Cerebellar cortex (tissue), 1 donor: ENCODE results near the gene TMEM63B.
"Not testable (repeated sequence)": the region's sequence is repeated elsewhere in the genome, so short reads cannot be mapped to it uniquely, and the experiment has no call there.

Source experiments
- DNase-seq: peaks from one replicate; pipeline ENCODE4 v3.0.0-alpha.2; 2015; ENCODE audit warnings: low spot score

The TMEM63B gene

DNA sequence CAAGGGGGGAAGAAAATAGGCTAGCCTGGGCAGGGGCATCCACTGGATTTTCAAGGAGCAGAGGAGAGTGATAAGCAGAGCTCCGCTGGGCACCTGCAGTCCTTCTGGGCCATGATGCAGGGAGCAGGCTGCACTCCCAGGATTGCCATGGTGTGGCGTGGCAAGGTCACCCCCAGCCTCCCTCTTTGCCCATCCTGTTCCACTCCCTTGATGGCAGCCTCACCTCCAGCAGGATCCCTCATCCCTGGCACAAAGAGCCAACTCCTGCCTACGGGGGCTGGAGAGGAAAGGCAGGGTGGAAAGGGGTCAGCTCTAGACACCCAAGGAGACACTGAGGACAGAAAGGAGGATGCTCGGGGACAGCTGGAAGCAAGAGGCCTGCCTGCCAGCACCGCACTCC, 67.0 kb downstream of the TMEM63B start:
- no peak for DNase-seq

DNA sequence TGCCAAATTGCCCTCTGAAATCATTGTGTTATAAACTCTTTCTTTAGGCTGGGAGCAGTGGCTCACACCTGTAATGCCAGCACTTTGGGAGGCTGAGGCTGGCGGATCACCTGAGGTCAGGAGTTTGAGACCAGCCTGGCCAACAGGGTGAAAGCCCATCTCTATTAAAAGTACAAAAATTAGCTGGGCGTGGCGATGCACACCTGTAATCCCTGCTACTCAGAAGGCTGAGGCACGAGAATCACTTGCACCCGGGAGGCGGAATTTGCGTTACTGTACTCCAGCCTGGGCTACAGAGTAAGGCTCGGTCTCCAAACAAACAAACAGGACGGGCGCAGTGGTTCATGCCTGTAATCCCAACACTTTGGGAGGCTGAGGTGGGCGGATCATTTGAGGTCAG, 69.0 kb downstream of the TMEM63B start:
- not testable (repeated sequence) for DNase-seq

DNA sequence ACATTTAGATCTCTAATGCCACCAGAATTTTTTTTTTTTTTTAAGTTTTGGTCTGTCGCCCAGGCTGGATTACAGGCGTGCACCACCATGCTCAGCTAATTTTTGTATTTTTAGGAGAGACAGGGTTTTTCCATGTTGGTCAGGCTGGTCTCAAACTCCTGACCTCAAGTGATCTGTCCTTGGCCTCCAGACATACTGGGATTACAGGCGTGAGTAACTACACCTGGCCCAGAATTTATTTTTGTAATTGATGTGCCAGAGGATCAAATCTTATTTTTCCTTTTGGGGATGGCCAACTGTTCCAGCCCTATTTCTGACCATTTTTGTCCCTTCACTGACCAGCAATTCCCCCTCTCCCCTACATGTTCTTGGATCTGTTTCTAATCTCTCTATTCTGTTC, 71.3 kb downstream of the TMEM63B start:
- DNase-seq = no peak

DNA sequence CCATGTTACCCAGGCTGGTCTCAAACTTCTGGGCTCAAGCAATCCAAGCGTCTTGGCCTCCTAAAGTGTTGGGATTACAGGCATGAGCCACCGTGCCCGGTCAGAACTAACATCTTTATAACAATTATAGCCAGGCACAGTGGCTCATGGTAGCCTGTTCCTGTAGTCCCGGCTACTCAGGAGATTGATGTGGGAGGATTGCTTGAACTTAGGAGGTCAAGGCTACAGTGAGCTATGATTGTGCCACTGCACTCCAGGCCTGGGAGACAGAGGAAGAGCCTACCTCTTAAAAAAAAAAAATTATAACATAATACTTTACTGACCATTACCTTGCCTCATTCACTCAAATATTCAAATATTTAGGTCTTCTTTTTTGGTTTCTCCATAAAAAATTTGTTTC, 72.5 kb downstream of the TMEM63B start:
- DNase-seq = no peak

DNA sequence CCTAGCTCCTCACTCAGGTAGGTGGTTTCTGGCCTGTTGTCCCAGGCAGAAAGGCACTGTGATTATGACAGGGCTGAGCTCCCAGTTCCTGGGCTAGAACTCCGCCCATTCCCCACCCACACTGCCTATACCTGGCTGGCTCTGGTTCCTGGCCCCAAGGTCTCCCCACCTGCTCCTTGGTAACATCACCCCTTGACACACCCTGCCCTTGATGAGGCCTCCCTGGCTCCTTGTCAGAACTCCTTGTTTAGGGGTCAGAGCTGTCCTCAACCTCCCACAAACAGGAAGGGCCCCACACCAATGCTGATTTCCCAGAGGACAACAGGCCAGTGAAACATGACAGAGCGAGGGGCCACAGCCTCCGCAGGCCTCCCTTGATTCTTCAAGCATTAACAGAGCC, 73.8 kb downstream of the TMEM63B start:
- no peak for DNase-seq

DNA sequence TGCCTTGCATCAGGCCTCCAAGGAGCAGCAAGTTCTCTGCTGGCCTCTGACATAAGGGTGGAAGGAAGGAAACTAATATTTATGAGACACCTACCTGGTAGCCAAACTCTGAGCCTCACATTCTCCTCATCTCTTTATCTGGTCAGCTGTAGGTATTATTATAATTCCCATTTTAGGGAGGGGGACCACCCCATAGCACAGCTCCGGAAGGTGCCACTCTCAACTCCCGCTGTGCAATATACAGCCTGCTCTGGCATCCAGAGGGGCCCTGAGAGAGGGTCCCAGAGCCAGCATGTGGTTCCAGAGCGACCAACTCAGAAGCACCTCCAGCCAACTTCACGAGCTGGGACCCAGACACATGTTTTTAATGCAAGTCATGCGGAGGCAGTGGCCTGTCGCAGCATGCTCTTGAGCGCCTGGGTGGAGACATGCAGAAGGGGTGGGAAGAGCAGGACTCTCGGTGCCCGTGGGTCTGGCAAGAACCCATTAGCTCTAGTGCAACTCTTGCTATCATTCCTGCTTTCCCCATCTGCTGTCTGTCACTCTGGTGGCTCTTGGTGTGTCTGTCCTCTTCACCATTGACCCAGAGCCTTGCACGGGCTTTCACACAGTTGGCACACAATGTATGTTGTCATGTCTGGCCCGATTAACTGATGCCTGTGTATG, 74.4 kb downstream of the TMEM63B start:
- no peak for DNase-seq

DNA sequence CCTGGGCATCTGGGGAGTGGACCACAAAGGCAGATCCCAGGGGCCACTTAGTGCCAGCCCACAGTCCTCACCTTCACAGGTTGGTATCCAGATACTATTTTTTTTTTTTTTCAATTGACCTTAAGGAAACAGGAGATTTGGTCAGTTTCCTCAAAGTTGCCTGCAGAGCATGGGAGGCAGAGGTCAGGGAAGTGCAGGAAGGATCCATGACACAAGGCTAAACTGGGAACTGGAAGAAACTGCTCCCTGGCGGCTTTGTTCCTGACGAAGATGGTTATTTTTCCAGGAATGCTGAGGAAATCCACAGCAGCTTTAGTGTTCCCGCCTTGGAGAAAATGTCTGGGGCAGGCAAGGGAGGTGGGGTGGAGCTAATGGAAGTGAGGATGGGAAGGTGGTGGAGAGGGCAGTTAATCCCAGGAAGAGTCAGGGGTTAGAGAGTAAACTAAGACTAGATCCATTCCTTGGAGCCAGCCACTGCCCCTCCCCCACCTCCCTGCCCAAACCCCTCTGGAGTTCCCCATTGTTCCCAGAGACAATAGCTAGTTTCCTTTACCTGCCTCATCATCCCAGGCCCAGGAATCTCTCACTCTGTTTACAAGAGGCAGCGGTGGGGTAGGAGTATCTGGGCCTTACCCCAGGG, 75.1 kb downstream of the TMEM63B start:
- no peak for DNase-seq

DNA sequence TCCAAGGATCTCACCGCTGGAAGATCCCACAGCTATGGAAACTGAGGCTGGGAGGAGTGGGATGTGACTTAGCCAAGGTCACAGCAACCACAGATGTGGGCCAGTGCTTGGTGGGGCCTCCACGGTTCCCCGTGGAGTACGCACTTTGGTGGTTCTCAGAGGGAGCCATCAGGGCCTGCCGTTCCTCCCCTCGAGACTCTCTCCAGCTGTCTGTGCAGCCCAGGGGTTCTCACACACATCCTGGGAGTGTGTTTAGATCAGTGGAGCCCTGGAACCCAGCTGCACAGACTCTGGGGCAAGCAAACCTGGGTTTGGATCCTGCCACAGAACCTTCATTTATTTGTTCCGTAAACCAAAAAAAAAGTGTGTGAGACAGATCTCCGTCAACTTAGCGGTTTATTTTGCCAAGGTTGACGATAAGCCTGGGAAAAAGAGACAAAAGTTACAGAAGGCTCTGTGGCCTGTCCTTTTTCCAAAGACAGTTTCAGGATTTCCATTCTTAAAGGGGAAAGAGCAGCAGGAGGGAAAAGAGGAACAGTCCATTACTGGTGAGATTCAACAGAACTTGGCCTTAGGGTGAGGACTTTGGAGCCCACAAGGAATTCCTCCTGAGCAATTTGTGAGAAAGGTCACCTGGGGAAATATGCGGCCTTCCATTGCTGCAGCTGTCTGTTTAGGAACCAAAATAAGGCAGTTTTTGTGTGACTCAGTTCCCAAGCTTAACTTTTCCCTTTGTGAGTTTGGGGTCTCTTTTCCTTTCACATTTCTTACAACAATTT, 75.8 kb downstream of the TMEM63B start:
- DNase-seq = no peak

DNA sequence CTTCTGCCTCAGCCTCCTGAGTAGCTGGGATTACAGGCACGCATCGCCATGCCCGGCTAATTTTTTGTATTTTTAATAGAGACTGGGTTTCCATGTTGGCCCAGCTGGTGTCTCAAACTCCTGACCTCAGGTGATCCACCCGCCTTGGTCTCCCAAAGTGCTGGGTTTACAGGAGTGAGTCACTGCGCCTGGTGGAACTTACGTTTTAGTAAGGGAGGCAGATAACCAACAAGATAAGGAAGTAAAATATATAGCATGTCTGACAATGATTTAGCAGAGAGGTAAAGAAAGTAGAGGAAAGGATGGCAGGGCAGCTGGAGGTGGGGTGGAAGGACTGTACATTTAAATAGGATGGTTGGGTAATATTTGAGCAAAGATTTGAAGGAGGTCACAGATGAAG, 76.6 kb downstream of the TMEM63B start:
- no peak for DNase-seq
